HEK293 (cell line): ENCODE measurements around the gene ERFE.
"Not testable (repeated sequence)": the region's sequence is repeated elsewhere in the genome, so short reads cannot be mapped to it uniquely, and the experiment has no call there.

Experiments
- CTCF ChIA-PET: fragments of 350-600 bp; formaldehyde crosslinking; extraction: SDS; loops from one replicate; lab custom pipeline; 2021; ENCODE audit warnings: antibody characterized with exemption; lab: Yijun Ruan, JAX
- POLR2A ChIA-PET: fragments of 300-600 bp; formaldehyde crosslinking; extraction: SDS; loops from one replicate; lab custom pipeline; 2020; ENCODE audit warnings: antibody characterized with exemption, inconsistent platforms; lab: Yijun Ruan, JAX
- H3K27ac ChIP-seq: fragments of 200-500 bp; sonication (Bioruptor generic); 2 replicates; pipeline ENCODE4 v1.5.1; 2014; ENCODE audit warnings: low read depth, low read length, control low read depth, inconsistent platforms; ENCODE audit errors: extremely low read depth
- H3K36me3 ChIP-seq, 2 experiments: fragments of 200-500 bp in 1 of 2; sonication (Bioruptor generic) in 1 of 2; 1 replicate in 1 of 2; 2 replicates in 1 of 2; pipeline ENCODE4 v1.5.1; 2014 to 2017; ENCODE audit warnings: inconsistent platforms in 2 of 2, low read length in 2 of 2; ENCODE audit not compliant: control insufficient read depth in 2 of 2, insufficient read depth in 1 of 2
- H3K4me1 ChIP-seq: fragments of 200-500 bp; sonication (Bioruptor generic); 2 replicates; pipeline ENCODE4 v1.5.1; 2014; ENCODE audit warnings: mild to moderate bottlenecking, low read length, inconsistent platforms; ENCODE audit not compliant: control insufficient read depth, insufficient read depth
- H3K4me3 ChIP-seq: 2 replicates; pipeline ENCODE4 v1.5.1; 2011; ENCODE audit warnings: low read depth, mild to moderate bottlenecking, control low read depth, low read length, moderate library complexity
- H3K9me3 ChIP-seq: fragments of 200-500 bp; sonication (Bioruptor generic); 2 replicates; pipeline ENCODE4 v1.5.1; 2014; ENCODE audit warnings: low read depth, low read length, inconsistent platforms; ENCODE audit not compliant: control insufficient read depth, insufficient read depth
- EGR2 ChIP-seq: fragments of 450-650 bp; formaldehyde crosslinking; IDR thresholded peaks from 2 replicates; pipeline ENCODE4 v1.5.1; 2016; ENCODE audit warnings: low read depth, missing biosample characterization, missing genetic modification characterization
- HOXC10 ChIP-seq: sonication (generic); formaldehyde crosslinking; IDR thresholded peaks from 2 replicates; pipeline ENCODE4 v1.8.1; 2023; ENCODE audit warnings: mild to moderate bottlenecking, missing genetic modification reagents
- SALL2 ChIP-seq: fragments of 450-650 bp; formaldehyde crosslinking; IDR thresholded peaks from 2 replicates; pipeline ENCODE4 v1.5.0; 2017; ENCODE audit warnings: missing biosample characterization, mild to moderate bottlenecking, missing genetic modification characterization, borderline replicate concordance
- ZEB2 ChIP-seq: fragments of 450-650 bp; formaldehyde crosslinking; IDR thresholded peaks from 2 replicates; pipeline ENCODE4 v1.5.1; 2016; ENCODE audit warnings: missing biosample characterization, missing genetic modification characterization
- ZFP69B ChIP-seq: fragments of 450-650 bp; formaldehyde crosslinking; IDR thresholded peaks from 2 replicates; pipeline ENCODE4 v1.5.1; 2016; ENCODE audit warnings: missing biosample characterization, missing genetic modification characterization
- ZNF155 ChIP-seq: fragments of 450-650 bp; formaldehyde crosslinking; IDR thresholded peaks from 2 replicates; pipeline ENCODE4 v1.5.1; 2016; ENCODE audit warnings: missing biosample characterization, missing genetic modification characterization
- ZNF184 ChIP-seq: fragments of 450-650 bp; IDR thresholded peaks from 2 replicates; pipeline ENCODE4 v1.5.1; 2018; ENCODE audit warnings: missing biosample characterization, mild to moderate bottlenecking, missing genetic modification characterization
- ZNF214 ChIP-seq: fragments of 450-650 bp; formaldehyde crosslinking; IDR thresholded peaks from 2 replicates; pipeline ENCODE4 v1.5.1; 2017; ENCODE audit warnings: missing biosample characterization, mild to moderate bottlenecking, missing genetic modification characterization, borderline replicate concordance
- ZNF239 ChIP-seq: fragments of 450-650 bp; formaldehyde crosslinking; IDR thresholded peaks from 2 replicates; pipeline ENCODE4 v1.5.1; 2016; ENCODE audit warnings: missing biosample characterization, missing genetic modification characterization
- ZNF302 ChIP-seq: fragments of 450-650 bp; formaldehyde crosslinking; IDR thresholded peaks from 2 replicates; pipeline ENCODE4 v1.5.1; 2016; ENCODE audit warnings: missing biosample characterization, missing genetic modification characterization, low read depth
- ZNF416 ChIP-seq: fragments of 450-650 bp; formaldehyde crosslinking; IDR thresholded peaks from 2 replicates; pipeline ENCODE4 v1.5.1; 2016; ENCODE audit warnings: missing biosample characterization, missing genetic modification characterization
- ZNF433 ChIP-seq: fragments of 450-650 bp; formaldehyde crosslinking; IDR thresholded peaks from 2 replicates; pipeline ENCODE4 v1.5.1; 2016; ENCODE audit warnings: missing biosample characterization, missing genetic modification characterization, low read depth
- ZNF623 ChIP-seq: fragments of 450-650 bp; formaldehyde crosslinking; IDR thresholded peaks from 2 replicates; pipeline ENCODE4 v1.5.1; 2016; ENCODE audit warnings: missing biosample characterization, missing genetic modification characterization
- ZNF626 ChIP-seq: fragments of 450-650 bp; sonication (Bioruptor Pico); formaldehyde crosslinking; IDR thresholded peaks from 2 replicates; pipeline ENCODE4 v1.5.1; 2018; ENCODE audit warnings: missing biosample characterization, missing genetic modification characterization, inconsistent platforms
- ZNF660 ChIP-seq: fragments of 450-650 bp; IDR thresholded peaks from 2 replicates; pipeline ENCODE4 v1.5.1; 2018; ENCODE audit warnings: missing biosample characterization, mild to moderate bottlenecking, missing genetic modification characterization
- ZNF791 ChIP-seq: fragments of 450-650 bp; formaldehyde crosslinking; IDR thresholded peaks from 2 replicates; pipeline ENCODE4 v1.5.1; 2016; ENCODE audit warnings: missing biosample characterization, missing genetic modification characterization
- ZNF837 ChIP-seq: fragments of 450-650 bp; formaldehyde crosslinking; IDR thresholded peaks from 2 replicates; pipeline ENCODE4 v1.5.1; 2016; ENCODE audit warnings: missing biosample characterization, missing genetic modification characterization
- TF ChIP-seq, protein P1 (sequence below): fragments of 450-650 bp; formaldehyde crosslinking; IDR thresholded peaks from 2 replicates; pipeline ENCODE4 v1.5.1; 2017; ENCODE audit warnings: missing biosample characterization, missing genetic modification characterization
- TF ChIP-seq, protein P2 (sequence below): fragments of 450-650 bp; formaldehyde crosslinking; IDR thresholded peaks from 2 replicates; pipeline ENCODE4 v1.5.1; 2016; ENCODE audit warnings: missing biosample characterization, missing genetic modification characterization

Gene ERFE

DNA sequence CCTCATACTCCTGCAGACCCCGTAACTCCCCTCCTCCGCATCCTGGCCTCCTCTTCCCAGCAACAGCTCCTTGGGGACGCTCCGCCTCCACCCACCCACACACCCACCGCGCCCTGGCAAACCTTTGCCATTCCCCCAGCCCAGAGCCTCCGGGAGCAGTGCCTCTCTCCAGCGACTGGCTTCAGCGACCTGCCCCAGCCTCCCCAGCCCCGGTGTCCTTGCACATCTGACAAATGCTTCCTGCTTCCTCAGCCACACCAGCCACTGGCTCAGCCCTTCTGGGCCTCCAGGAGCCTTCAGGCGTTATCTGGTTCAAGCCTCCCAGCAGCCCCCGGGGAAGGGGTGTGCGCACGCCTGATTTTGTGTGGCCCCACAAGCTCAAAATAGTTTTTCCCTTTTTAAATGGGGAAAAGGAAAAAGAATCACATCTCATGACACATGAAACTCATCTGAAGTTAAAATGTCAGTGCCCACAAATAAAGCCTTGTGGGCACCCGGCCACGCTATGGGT lies 44.4 kb upstream of the ERFE start:
- ChIA-PET CTCF (interaction anchor here (0.5 to 0.7 kb wide), 2 partner anchors 13 to 302 kb away, joined by 4 to 5 read pairs; no protein-coding TSS in a partner anchor), POLR2A (no interaction called here)
- Histone ChIP-seq H3K27ac (no peak overlapping the region), H3K4me1 (no peaks in the 10 kb centered on the region), H3K9me3 (no peaks in the 10 kb centered on the region), H3K36me3 (no peaks in the 10 kb centered on the region), H3K4me3 (no peak overlapping the region)
- TF ChIP-seq HOXC10 (CRISPR knock-in tag) (no peak), EGR2 (tag by site-specific recombination) (0 out of 2 replicates have a peak, but pooled peaks have one; percentile 7)

DNA sequence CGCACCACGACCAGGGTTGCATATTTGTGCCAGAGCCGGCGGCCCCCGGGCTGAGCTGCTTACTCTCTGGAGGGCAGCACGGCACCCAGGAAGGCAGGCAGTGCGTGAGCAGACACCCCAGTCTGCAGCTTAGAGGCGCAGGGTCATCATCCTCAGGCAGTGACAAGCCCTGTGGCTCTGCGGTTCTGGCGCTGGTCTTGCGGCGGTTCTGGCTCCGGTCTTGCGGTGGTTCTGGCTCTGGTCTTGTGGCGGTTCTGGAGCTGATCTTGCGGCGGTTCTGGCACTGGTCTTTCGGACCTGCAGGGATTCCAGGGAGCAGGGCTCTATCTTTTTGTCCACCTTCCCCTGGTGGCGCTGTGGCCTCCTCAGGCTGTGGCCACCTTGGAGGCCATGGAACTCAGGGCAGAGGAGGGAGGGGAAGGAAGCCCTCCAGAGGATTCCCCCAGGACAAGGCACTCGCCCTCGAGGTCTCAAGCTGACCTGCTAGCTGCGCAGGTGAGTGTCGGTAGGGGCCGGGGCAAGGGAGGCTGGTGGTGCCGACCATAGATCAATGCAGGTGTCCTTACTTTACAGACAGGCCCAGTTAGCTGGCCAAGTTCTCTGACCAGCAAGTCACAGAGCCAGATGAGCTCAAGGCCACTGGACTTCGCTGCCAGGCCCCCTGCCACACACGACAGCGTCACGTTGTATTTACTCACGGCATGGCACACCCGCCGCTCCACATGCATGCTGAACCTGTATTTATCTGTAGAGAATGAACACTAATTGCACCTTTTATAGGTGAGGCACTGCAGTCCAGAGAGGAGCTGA lies 43.7 kb upstream of the ERFE start:
- Histone ChIP-seq H3K27ac (no peak overlapping the region), H3K9me3 (no peaks in the 10 kb centered on the region), H3K36me3 (no peaks in the 10 kb centered on the region), H3K4me3 (no peak overlapping the region), H3K4me1 (no peaks in the 10 kb centered on the region)
- ChIA-PET POLR2A (no interaction called here), CTCF (interaction anchor here (0.5 to 0.7 kb wide), 2 partner anchors 14 to 303 kb away, joined by 4 to 5 read pairs; no protein-coding TSS in a partner anchor)
- no peak for TF ChIP-seq ZNF791 (tag by site-specific recombination)
- TF ChIP-seq, protein P1, sequence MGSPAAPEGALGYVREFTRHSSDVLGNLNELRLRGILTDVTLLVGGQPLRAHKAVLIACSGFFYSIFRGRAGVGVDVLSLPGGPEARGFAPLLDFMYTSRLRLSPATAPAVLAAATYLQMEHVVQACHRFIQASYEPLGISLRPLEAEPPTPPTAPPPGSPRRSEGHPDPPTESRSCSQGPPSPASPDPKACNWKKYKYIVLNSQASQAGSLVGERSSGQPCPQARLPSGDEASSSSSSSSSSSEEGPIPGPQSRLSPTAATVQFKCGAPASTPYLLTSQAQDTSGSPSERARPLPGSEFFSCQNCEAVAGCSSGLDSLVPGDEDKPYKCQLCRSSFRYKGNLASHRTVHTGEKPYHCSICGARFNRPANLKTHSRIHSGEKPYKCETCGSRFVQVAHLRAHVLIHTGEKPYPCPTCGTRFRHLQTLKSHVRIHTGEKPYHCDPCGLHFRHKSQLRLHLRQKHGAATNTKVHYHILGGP (tag by site-specific recombination), result no peak
- TF ChIP-seq ZNF184 (tag by site-specific recombination), result no peak
- TF ChIP-seq ZNF239, result no peak
- TF ChIP-seq ZEB2 (tag by site-specific recombination), result no peak
- no peak for TF ChIP-seq ZNF155
- no peak for TF ChIP-seq ZNF626 (tag by site-specific recombination)
- no peak for TF ChIP-seq ZNF416
- TF ChIP-seq ZNF433 (tag by site-specific recombination), result no peak
- no peak for TF ChIP-seq SALL2
- TF ChIP-seq ZNF302, result no peak
- TF ChIP-seq, protein P2, sequence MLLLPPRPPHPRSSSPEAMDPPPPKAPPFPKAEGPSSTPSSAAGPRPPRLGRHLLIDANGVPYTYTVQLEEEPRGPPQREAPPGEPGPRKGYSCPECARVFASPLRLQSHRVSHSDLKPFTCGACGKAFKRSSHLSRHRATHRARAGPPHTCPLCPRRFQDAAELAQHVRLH (tag by site-specific recombination), result no peak
- TF ChIP-seq ZNF660 (tag by site-specific recombination), result no peak
- no peak for TF ChIP-seq ZNF837 (tag by site-specific recombination)
- no peak for TF ChIP-seq ZNF214
- TF ChIP-seq ZNF623 (tag by site-specific recombination), result no peak
- no peak for TF ChIP-seq ZFP69B (tag by site-specific recombination)

DNA sequence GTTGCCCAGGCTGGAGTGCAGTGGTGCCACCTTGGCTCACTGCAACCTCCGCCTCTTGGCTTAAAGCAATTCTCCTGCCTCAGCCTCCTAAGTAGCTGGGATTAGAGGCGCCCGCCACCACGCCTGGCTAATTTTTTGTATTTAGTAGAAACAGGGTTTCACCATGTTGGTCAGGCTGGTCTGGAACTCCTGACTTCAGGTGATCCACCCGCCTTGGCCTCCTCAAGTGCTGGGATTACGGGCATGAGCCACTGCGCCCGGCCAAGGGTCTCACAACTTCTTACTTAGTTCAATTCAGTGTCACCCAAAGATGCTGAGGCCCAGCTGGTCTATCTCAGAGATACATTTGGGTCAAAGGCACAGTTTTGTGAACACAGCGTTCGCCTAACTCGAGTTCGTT lies 43.1 kb upstream of the ERFE start:
- H3K4me3 ChIP-seq, H3K36me3 ChIP-seq, POLR2A ChIA-PET, H3K27ac ChIP-seq, CTCF ChIA-PET, H3K4me1 ChIP-seq, H3K9me3 ChIP-seq: not testable (repeated sequence)
